ENCODE measurements around the gene DEPDC4.
A peak's percentile ranks its signal among the peaks of the same experiment; 100 is the strongest.
"Not testable (repeated sequence)": the region's sequence is repeated elsewhere in the genome, so short reads cannot be mapped to it uniquely, and the experiment has no call there.

The DEPDC4 gene

DNA sequence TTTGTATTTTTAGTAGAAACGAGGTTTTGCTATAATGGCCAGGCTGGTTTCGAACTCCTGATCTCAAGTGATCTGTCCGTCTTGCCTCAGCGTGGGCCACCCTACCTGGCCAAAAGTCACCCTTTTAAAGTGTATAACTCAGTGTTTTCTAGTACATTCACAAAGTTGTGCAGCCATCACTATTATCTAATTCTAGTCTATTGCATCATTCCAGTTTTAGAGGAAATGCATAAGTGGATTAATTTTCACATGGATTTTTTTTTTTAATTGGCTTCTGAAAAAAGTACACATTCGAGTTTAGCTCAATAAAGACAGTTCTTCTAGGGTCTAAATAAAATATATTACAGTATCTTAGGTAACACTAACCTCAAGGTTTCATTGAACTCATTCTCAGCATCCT is 3.7 kb downstream of the DEPDC4 start:
- no peak for DNase-seq

DNA sequence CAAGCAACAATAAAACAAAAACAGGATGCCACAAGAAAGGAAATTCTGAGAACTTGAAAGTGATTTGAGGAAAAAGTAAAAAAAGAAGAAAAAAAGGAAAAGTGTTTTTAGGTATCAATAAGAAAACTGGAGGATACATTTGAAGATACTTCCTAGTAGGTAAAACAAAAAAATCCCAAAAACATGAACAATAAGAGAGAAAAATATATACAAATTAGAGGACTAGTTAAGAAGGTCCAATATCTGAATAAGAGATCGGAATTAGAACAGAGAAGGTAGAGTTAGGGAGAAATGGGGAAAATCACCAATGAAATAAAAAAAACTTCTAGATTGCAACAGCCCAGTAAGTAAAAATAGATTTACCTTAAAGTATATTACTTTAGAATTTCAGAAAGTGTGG is 8.8 kb downstream of the DEPDC4 start:
- no peak for DNase-seq

DNA sequence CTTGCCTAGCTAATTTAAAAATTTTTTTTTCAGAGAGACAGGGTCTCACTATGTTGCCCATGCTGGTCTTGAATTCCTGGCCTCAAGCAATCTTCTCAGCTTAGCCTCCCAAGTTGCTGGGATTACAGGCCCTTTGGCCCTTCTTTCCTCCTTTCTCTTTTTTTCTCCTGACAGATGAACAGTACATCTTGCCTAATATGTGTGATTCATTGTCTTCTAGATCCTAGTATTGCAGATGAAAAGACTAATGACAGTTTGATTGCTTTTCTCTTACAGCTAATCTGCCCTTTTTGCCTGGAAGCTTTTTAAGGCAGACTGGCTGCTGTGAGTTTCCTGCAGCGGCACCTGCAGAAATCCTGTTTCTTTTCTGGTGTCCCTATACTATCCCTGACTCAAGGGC is 12.0 kb downstream of the DEPDC4 start:
- DNase-seq, result no peak

DNA sequence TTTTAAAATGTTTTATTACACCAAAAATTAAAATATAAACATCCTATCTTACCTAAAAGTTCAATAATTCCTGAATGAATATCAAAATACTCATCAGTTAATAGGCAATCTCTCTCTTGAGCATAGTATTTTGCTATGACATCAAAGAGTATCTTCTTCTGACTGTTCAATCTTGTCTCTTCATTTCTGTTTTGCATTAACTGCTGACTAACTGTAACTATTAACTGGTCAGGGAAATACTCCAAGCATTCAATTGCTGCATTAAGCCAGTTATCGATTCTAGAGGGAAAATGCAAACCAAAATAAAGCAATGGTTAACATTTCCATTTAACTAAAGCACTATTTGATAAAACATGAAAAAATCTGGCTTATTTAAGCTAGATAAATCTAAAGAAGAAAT is 13.4 kb downstream of the DEPDC4 start:
- DNase-seq, result no peak

DNA sequence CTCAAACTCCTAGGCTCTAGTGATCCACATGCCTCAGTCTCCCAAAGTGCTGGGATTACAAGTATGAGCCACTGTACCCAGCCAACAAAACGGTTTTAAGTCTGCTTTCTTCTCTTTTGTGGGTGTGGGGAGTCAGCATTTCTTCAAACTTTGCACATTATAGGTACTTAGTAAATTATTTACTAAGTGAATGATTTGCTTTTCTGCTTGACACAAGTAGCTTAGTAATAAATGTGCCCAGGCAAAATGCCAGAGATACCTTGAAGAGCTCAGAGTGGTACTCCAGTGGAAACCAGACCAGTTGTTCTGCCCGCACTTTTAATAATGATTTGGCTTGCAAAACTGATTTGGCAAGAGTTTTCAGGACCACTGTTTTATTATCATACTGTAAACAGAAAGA is 15.0 kb downstream of the DEPDC4 start:
- no peak for DNase-seq

DNA sequence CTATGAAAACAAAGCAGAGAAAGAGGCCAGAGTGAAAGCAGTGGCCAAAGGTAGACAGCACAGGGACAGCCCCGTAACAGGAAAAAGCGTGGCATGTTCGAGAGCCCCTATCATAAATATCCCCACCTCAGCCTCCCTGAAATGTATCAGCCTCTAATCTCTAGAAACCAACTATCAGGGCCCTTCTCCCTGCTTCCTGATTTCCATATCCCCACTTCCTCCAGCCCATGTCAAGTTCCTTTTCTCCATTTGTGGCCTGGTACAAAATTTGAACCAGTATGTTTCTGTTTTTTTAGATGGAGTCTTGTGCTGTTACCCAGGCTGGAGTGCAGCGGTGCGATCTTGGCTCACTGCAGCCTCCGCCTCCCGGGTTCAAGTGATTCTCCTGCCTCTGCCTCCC is 16.9 kb downstream of the DEPDC4 start:
- no peak for DNase-seq

DNA sequence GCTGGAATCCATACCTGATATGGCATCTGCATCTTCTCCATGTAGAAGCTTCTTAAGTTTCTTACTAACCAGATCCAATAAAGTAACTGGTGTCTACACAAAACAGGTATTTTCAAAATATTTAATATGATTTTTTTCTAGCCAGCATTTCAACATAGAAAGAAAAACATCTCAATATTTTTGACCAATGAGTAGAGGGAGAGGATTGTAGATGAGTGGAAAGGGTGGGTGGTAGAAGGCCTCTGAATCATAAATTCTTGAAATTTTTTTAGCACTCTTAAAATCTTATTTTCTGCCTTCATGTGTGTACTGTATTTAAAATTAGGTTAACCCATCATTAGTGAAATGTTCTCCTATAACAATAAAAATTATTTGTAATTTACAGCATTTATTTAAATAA is 18.0 kb downstream of the DEPDC4 start:
- DNase-seq, result no peak

DNA sequence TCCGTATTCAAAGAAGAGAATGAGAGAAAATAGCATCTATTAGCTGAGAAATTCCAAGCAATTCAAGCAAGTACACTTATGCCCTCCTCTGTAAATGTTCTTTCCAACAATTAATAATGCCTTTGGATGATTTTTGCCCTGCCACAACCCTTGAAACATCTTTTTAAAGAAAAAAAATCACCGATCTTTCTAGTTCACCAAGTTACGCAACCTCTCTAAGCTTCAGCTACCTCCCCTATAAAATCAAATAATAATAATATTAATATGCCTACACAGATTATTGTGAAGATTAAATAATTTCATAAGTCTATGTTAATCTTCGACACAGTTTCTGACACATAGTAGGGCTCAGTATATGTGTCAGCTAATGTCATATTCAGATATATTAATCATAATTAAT is 19.1 kb downstream of the DEPDC4 start:
- DNase-seq, result no peak

DNA sequence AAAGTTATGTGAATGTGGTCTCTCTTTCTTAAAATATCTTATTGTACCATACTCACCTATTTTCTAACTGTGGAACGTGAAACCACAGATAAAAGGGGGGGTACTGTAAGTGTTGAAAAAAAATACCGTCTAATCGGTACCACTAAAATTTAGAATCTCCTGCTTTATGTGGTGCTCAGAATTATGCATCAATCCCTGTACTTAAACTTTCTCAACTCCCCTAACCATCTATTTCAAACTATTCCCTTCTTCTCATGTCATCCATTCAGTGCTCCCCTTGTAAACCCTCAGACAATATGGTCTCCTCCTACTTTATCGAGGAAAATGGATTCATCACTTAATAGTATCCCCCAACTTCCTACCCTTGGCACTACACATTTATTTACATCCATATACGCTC is 23.7 kb downstream of the DEPDC4 start:
- no peak for DNase-seq

DNA sequence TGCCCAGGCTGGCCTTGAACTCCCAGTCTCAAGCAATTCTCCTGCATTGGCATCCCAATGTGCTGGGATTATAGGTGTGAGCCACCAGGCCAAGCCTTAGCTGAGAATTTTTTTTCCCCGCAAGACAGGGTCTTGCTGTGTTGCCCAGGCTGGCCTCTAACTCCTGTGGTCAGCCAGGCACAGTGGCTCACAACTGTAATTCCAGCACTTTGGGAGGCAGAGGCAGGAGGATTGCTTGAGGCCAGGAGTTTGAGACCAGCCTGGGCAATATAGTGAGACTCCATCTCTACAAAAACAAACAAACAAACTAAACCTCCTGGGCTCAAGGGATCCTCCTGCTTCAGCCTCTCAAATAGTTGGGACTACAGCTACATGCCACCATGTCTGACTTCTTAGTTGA is 27.3 kb downstream of the DEPDC4 start:
- no peak for DNase-seq

DNA sequence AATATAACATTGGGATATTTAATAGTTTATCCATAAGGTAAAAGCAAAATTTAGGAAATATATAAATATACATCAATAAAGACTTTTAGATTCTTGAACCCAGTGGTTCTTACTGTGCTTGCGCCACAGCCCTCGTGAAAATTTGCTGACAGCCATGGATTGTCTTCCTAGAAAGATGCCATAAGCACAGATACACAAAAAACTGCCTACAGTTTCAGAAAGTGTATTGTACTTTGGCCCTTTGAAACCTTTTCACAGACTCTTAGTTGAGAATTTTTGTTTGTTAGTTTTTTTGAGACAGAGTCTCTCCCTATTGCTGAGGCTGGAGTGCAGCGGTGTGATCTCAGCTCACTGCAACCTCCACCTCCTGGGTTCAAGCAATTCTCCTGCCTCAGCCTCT is 28.1 kb downstream of the DEPDC4 start:
- no peak for DNase-seq

DNA sequence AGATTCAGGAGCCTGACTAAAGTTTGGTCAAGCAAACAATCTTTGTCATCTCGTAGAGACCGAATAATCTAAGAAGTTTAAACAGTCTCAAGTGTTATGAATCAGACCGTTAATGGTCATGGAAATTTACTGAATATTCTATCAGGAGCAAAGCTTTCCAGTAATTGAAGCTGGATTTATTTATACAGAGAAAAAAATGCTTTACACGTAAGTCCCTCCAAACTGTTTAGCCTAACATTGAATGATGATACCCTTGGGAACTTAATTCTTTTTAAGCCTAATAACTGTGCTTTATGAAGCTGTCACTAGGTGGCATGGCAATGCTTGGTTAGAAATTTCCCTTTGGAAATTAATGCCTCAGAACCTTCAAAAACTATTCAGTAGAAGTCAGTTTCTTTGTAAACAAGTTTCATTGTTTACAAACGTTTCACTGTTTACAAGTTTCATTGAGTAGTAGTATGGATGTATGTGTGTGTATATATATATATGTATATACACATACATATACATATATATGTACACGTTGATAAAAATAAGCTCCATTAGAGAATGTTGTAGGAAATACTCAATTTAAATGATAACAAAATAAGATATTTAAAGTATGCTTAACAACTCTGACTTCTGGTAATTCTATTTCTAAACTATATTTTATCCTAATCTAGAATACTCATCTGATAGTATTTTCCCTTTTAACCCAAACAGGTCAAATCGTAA is 32.1 kb downstream of the DEPDC4 start:
- peak in 1 of 5 donors; percentile 25 for DNase-seq

DNA sequence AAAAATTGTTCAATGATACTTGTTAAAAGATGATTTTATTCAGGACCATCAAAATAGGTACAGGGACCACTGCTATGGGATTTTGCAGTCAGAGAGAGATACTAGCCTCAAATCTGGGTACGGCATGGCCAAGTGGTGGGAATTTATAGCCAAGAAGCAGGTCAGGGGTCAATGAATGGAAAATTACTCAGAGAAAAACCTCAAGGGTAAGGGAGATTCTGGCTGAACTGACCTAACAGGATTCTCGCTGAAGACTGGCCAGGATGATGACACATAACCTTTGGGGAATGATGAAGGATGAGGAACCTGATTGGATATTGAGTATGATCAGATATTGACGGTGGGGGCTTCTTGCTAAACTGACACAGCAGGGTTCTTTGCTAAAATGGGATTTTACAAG is 32.7 kb downstream of the DEPDC4 start:
- DNase-seq, result no peak

DNA sequence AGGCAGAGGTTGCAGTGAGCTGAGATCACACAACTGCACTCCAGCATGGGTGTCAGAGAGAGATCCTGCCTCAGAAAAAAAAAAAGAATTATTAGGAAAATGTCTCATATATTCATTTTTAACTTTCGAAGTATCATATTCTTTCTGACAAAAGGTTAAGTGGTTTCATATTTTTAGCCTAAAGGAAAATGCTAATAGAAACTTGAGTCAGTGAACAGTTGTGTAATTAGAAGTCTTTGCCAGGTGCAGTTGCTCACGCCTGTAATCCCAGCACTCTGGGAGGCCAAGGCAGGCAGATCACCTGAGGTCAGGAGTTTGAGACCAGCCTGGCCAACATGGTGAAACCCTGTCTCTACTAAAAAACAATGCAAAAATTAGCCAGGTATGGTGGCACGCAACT is 35.0 kb downstream of the DEPDC4 start:
- DNase-seq, result not testable (repeated sequence)

DNA sequence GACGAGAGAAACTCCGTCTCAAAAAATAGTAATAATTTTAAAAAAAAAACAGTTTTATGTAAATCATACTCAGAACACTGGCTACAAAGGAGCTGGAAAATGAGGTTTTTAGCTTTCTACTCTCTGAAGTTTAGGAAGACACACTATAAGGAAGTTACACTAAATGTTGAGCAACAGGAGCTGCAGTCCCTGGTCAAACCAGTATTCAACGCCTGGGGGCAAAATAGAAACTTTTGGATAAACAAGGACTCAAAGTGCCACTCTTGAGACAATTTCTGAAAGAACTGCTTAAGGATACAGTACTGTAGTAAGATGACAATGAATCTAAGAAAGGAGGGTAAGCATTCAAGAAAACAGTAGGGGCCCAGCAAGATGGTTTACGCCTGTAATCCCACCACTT is 37.0 kb downstream of the DEPDC4 start:
- no peak for DNase-seq

DNA sequence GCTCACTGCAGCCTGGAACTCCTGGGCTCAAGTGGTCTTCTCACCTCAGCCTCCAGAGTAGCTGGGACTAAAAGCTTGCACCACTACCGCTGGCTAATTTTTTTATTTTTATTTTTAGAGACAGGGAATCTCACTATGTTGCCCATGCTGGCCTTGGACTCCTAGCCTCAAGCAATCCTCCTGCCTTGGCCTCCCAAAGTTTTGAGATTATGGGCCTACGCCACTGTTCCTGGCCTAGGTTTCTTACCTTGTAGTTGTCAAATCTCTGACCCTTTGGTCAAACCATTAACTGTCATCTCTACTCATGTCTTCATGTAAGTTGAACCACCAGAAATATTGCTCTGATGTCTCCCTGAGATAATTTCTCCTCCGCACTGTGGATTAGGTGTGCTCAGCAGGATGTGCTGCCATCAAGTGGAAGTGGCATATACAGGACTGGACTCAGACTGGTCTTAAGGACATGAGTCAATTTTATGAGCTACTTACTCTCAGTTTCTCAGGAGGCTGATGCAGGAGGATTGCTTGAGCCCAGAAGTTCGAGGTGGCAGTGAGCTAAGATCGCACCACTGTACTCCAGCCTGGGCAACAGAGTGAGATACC is 37.7 kb downstream of the DEPDC4 start:
- DNase-seq, result peak in 1 of 5 donors; percentile 8

DNA sequence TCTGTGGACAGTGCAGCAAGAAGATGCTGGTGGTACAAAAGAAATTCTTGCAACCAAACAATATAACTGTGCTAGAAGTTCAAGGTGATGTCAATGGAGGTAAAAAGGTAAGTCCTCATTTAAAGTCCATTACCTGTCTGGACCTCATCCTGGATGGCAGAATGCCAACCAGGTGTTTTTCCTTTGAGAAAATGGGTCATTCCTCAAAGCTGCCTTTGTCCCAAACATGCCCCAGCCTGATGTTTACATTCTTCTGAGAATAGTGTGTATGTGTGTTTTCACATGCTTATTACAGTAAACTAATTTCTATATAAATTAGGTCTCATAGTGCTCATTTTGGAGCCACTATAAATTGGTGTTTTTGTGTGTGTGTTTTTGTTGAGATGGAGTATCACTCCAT is 41.4 kb downstream of the DEPDC4 start:
- DNase-seq, result no peak

DNA sequence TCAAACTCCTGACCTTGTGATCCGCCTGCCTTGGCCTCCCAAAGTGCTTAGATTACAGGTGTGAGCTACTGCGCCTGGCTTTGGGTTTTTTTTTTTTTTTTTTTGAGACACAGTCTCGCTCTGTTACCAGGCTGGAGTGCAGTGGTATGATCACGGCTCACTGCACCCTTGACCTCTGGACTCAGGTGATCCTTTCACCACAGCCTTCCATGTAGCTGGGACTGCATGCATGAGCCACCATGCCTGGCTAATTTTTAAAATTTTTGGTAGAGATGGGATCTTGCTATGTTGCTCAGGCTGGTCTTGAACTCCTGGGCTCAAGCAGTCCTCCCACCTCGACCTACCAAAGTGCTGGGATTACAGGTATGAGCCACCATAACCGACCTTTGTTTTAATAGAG is 44.7 kb downstream of the DEPDC4 start:
- DNase-seq, result not testable (repeated sequence)

DNA sequence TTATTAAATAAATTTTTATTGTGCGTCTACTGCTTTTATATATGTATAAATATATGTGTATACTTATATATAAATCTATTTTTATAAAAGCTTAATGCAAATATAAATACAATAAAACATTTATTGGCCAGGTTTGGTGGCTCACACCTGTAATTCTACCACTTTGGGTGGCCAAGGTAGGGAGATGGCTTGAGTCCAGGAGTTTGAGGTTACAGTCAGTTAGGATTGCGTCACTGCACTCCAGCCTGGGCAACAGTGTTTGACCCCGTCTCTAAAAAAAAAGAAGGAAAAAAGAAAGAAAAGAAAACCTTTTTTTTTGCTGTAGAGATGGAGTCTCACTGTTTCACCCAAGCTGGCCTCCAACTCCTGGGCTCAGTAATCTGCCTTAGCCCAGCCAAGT is 45.4 kb downstream of the DEPDC4 start:
- DNase-seq, result no peak

DNA sequence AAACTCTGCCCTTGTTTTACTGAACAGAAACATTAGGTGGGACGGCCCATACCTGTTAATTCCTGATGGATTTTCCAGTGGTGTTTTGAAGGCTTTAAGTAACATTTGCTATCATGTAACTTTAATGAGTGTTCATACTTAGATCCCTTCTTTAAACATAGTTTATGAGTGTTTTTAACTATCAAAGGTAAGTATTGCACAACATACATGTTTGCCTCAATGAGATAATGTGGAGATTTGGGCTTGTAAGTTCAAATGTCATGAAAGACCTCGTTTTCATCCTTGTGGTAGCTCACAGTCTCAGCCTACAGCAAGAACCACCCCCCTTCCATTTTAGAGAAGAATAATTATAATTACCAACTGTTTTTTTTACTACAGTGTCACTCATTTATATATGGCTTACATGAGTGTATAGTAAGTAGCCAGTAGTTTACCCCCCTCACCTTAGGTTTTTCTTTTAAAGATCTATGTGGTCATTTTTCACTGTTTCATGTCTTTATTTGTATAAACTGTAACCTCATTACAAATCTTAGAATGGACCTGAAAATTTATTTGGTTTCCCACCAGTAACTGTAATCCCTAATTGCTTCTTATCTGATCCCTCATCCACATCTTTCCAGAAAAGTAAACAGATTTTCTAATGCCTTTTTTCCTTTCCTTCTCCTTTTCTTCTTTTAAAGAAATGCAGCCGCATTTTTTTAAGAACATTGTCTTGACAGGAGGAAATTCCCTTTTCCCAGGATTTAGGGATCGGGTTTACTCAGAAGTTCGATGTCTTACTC is 47.4 kb downstream of the DEPDC4 start:
- no peak for DNase-seq

DNA sequence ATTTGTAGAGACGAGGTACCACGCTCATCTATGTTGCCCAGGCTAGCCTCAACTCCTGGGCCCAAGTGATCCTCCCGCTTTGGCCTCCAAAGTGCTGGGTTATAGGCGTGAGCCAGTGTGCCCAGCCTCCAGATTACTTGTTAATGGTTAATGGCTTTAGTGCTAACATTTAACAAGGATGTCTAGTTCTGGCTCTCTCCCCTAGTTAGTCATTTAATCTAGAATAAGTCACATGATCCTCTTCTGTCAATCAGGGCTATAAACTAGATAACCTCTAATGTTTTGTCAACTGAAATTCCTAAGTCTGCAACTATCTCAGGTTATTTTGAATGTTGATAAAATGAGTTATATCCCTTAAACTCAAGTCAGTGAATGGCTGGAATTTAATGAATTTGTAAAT is 50.5 kb downstream of the DEPDC4 start:
- DNase-seq, result no peak

DNA sequence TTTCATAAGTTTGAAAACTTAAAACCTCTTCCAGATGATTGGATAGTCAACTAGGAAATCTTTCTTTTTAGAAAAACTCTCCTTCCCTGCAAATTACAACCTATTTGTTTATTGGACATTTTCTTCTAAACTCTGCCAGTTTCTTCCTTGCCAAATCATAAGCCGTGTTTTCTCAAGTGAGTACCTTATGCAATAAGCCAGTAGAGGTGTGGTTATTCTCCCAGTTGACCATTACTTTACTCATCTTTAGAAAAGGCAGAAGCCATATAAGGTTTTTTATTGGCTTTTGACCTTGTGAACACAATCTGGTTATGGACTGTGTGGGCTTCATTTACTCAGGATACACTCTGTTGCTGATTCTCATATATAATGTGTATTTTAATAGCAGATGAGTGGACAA is 51.7 kb downstream of the DEPDC4 start:
- no peak for DNase-seq

DNA sequence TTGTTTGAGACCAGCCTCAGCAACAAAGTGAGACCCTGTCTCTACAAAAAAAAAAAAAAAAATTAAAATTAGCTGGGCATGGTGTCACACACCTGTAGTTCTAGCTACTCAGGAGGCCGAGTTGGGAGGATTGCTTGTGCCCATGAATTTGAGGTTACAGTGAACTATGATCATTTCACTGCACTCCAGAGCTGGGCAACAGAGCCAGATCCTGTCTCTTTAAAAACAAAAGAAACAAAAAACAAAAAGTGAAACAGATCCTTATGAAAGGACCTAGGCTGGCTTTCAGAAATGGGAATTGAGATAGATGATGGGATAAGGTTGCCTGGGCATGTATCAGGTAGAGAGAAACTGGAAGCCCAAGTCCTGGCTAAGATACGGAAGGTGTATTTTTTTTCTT is 52.4 kb downstream of the DEPDC4 start:
- no peak for DNase-seq
